WTC11 (cell line): ENCODE data around the gene CACNA2D3.

Source experiments
- CTCF ChIP-seq: fragments of 200-600 bp; IDR thresholded peaks from 2 replicates; pipeline ENCODE4 v1.8.0; 2022; ENCODE audit warnings: antibody characterized with exemption
- SMAD4 ChIP-seq: sonication (generic); formaldehyde crosslinking; IDR thresholded peaks from 2 replicates; pipeline ENCODE4 v1.8.0; 2022; ENCODE audit warnings: mild to moderate bottlenecking, missing genetic modification reagents
- SP1 ChIP-seq: sonication (generic); formaldehyde crosslinking; conservative IDR thresholded peaks from 2 replicates; pipeline ENCODE4 v1.8.1; 2022; ENCODE audit warnings: missing genetic modification reagents
- USF1 ChIP-seq: sonication (generic); formaldehyde crosslinking; IDR thresholded peaks from 2 replicates; pipeline ENCODE4 v1.8.0; 2022; ENCODE audit warnings: mild to moderate bottlenecking, missing genetic modification reagents

GRCh38 chr3:55061720-55062034 is 939.3 kb downstream of the CACNA2D3 start:
- no peak for TF ChIP-seq USF1 (CRISPR knock-in tag)
- no peak for TF ChIP-seq CTCF
- no peak for TF ChIP-seq SMAD4 (CRISPR knock-in tag)
- TF ChIP-seq SP1: no peak
